H1 (cell line): Measurements from ENCODE around the gene SLC37A3. TPM values are rescaled to one million over a fixed set of nuclear protein-coding genes. Genes with fewer than 3 reads are reported as not detected.

ENCODE experiments used
- CTCF ChIA-PET: fragments of 300-600 bp; sonication (Branson Sonifier 250); formaldehyde crosslinking; loops from one replicate; lab custom pipeline; 2021; ENCODE audit not compliant: partially characterized antibody; lab: Charles Lee
- POLR2A ChIA-PET: fragments of 300-600 bp; sonication (Branson Sonifier 250); formaldehyde crosslinking; loops from one replicate; lab custom pipeline; 2021; ENCODE audit warnings: inconsistent platforms; ENCODE audit not compliant: partially characterized antibody; lab: Charles Lee
- DNase-seq, 2 experiments: peaks; one replicate each; pipeline versions ENCODE4 v3.0.0 to v3.0.0-alpha.2; 2010 to 2022; ENCODE audit warnings: low spot score in 2 of 2, low read depth in 1 of 2, mixed read lengths in 1 of 2
- FAIRE-seq: peaks from 2 replicates; lab custom pipeline; 2011; peaks lifted over from hg19 to GRCh38; lab: Jason Lieb, UNC
- H2AFZ ChIP-seq: 2 replicates; pipeline ENCODE4 v1.8.1; 2012; ENCODE audit warnings: low read length, inconsistent platforms
- H2AK5ac ChIP-seq: 2 replicates; pipeline ENCODE4 v1.6.1; 2013; ENCODE audit warnings: low read depth, low read length
- H2BK120ac ChIP-seq: replicated peaks from 2 replicates; pipeline ENCODE3; 2013; ENCODE audit warnings: low read depth, low read length, inconsistent platforms
- H2BK12ac ChIP-seq: 2 replicates; pipeline ENCODE4 v1.6.1; 2013; ENCODE audit warnings: low read depth, low read length
- H2BK15ac ChIP-seq: 2 replicates; pipeline ENCODE4 v1.6.1; 2013; ENCODE audit warnings: low read length
- H2BK20ac ChIP-seq: 2 replicates; pipeline ENCODE4 v1.6.1; 2013; ENCODE audit warnings: low read length
- H2BK5ac ChIP-seq: 2 replicates; pipeline ENCODE4 v1.6.1; 2013; ENCODE audit warnings: low read depth, low read length
- H3K14ac ChIP-seq: 2 replicates; pipeline ENCODE4 v1.6.1; 2013; ENCODE audit warnings: inconsistent platforms; ENCODE audit not compliant: insufficient read length
- H3K18ac ChIP-seq: 2 replicates; pipeline ENCODE4 v1.6.1; 2013; ENCODE audit warnings: low read length; ENCODE audit errors: extremely low read depth
- H3K23ac ChIP-seq: 2 replicates; pipeline ENCODE4 v1.6.1; 2013; ENCODE audit warnings: inconsistent platforms; ENCODE audit not compliant: insufficient read length
- H3K23me2 ChIP-seq: 2 replicates; pipeline ENCODE4 v1.6.1; 2013; ENCODE audit warnings: low read depth, low read length
- H3K27ac ChIP-seq: 2 replicates; pipeline ENCODE4 v1.6.1; 2011; ENCODE audit warnings: low read depth, low read length, inconsistent platforms
- H3K27me3 ChIP-seq, 4 experiments: replicated peaks in 1 of 4; 1 replicate in 1 of 4; 2 replicates in 3 of 4; pipeline versions ENCODE4 v1.6.1 to v1.8.1; 2011 to 2013; ENCODE audit warnings: low read length in 3 of 4, mild to moderate bottlenecking in 3 of 4, inconsistent platforms in 2 of 4, mixed read lengths in 2 of 4, moderate library complexity in 1 of 4; ENCODE audit not compliant: control insufficient read depth in 3 of 4, insufficient read depth in 3 of 4; ENCODE audit errors: extremely low read depth in 1 of 4
- H3K36me3 ChIP-seq, 4 experiments: 2 replicates each; pipeline versions ENCODE4 v1.6.1 to v1.8.1; 2011 to 2013; ENCODE audit warnings: mild to moderate bottlenecking in 4 of 4, low read length in 3 of 4, moderate library complexity in 2 of 4, control low read depth in 1 of 4, inconsistent platforms in 1 of 4; ENCODE audit not compliant: insufficient read depth in 4 of 4, control insufficient read depth in 2 of 4
- H3K4ac ChIP-seq: replicated peaks from 2 replicates; pipeline ENCODE3; 2013; ENCODE audit warnings: low read length, low read depth, mixed read lengths, inconsistent platforms; ENCODE audit not compliant: insufficient read length
- H3K4me1 ChIP-seq, 4 experiments: replicated peaks in 1 of 4; 1 replicate in 1 of 4; 2 replicates in 3 of 4; pipeline versions ENCODE4 v1.6.1 to v1.8.1; 2011 to 2013; ENCODE audit warnings: low read length in 3 of 4, inconsistent platforms in 2 of 4, mixed read lengths in 1 of 4; ENCODE audit not compliant: insufficient read depth in 4 of 4, control insufficient read depth in 3 of 4
- H3K4me2 ChIP-seq, 2 experiments: 2 replicates each; pipeline versions ENCODE4 v1.6.1 to v1.8.1; 2011 to 2013; ENCODE audit warnings: low read depth in 2 of 2, low read length in 2 of 2, control low read depth in 1 of 2, inconsistent platforms in 1 of 2, mild to moderate bottlenecking in 1 of 2; ENCODE audit not compliant: insufficient read depth in 1 of 2
- H3K4me3 ChIP-seq, 4 experiments: fragments of 200-600, 300-600 bp in 1 of 4; sonication (generic), shearing (Covaris generic), sonication (Bioruptor Twin) in 1 of 4; 2 replicates each; pipeline versions ENCODE4 v1.5.1 to v1.8.1; 2011 to 2016; ENCODE audit warnings: low read length in 4 of 4, low read depth in 3 of 4, control low read depth in 2 of 4, inconsistent platforms in 2 of 4, mild to moderate bottlenecking in 2 of 4, mixed read lengths in 1 of 4, moderate library complexity in 1 of 4; ENCODE audit not compliant: insufficient read depth in 2 of 4; ENCODE audit errors: extremely low read depth in 1 of 4
- H3K56ac ChIP-seq: replicated peaks from 2 replicates; pipeline ENCODE3; 2013; ENCODE audit warnings: low read depth, mild to moderate bottlenecking, mixed read lengths, low read length, inconsistent platforms; ENCODE audit not compliant: insufficient read length
- H3K79me1 ChIP-seq: 2 replicates; pipeline ENCODE4 v1.6.1; 2013; ENCODE audit warnings: low read depth, low read length, control low read depth
- H3K79me2 ChIP-seq, 2 experiments: 2 replicates each; pipeline versions ENCODE4 v1.6.1 to v1.8.1; 2012 to 2013; ENCODE audit warnings: low read length in 2 of 2, mild to moderate bottlenecking in 2 of 2, inconsistent platforms in 1 of 2; ENCODE audit not compliant: insufficient read depth in 2 of 2, control insufficient read depth in 1 of 2
- H3K9ac ChIP-seq, 4 experiments: replicated peaks in 1 of 4; 1 replicate in 1 of 4; 2 replicates in 3 of 4; pipeline versions ENCODE4 v1.6.1 to v1.8.1; 2011 to 2013; ENCODE audit warnings: low read depth in 3 of 4, low read length in 3 of 4, control low read depth in 2 of 4, mild to moderate bottlenecking in 2 of 4, moderate library complexity in 2 of 4, inconsistent platforms in 1 of 4; ENCODE audit errors: extremely low read depth in 1 of 4
- H3K9me3 ChIP-seq, 2 experiments: 2 replicates each; pipeline versions ENCODE4 v1.6.1 to v1.8.1; 2012 to 2013; ENCODE audit warnings: mild to moderate bottlenecking in 2 of 2, moderate library complexity in 2 of 2, control low read depth in 1 of 2, inconsistent platforms in 1 of 2, low read depth in 1 of 2, low read length in 1 of 2, mixed read lengths in 1 of 2; ENCODE audit not compliant: insufficient read depth in 2 of 2
- H4K20me1 ChIP-seq, 2 experiments: replicated peaks in 1 of 2; 2 replicates each; pipeline versions ENCODE3 to v1.8.1; 2011 to 2013; ENCODE audit warnings: inconsistent platforms in 2 of 2, low read length in 2 of 2, mild to moderate bottlenecking in 1 of 2; ENCODE audit not compliant: insufficient read depth in 2 of 2, control insufficient read depth in 1 of 2
- H4K5ac ChIP-seq: 2 replicates; pipeline ENCODE4 v1.6.1; 2013; ENCODE audit warnings: low read length, low read depth, mixed read lengths, inconsistent platforms; ENCODE audit not compliant: insufficient read length
- H4K8ac ChIP-seq: 2 replicates; pipeline ENCODE4 v1.8.0; 2013; ENCODE audit warnings: mild to moderate bottlenecking, moderate library complexity, low read length, inconsistent platforms; ENCODE audit not compliant: insufficient read depth; ENCODE audit errors: extremely low read depth
- H4K91ac ChIP-seq: replicated peaks from 2 replicates; pipeline ENCODE3; 2013; ENCODE audit warnings: low read length, mixed read lengths, inconsistent platforms; ENCODE audit not compliant: insufficient read length
- BACH1 ChIP-seq: IDR thresholded peaks from 2 replicates; pipeline ENCODE4 v1.6.1; 2012; ENCODE audit warnings: low read length, improper control_type of control experiment
- KDM4A ChIP-seq: IDR thresholded peaks from one replicate; pipeline ENCODE4 v1.7.1; 2012; ENCODE audit warnings: low read depth, mild to moderate bottlenecking, moderate library complexity, low read length, inconsistent platforms; ENCODE audit not compliant: severe bottlenecking
- NANOG ChIP-seq: IDR thresholded peaks from 2 replicates; pipeline ENCODE4 v1.6.1; 2011; ENCODE audit warnings: low read length, low read depth, mild to moderate bottlenecking, inconsistent platforms; ENCODE audit not compliant: insufficient read depth, poor library complexity, severe bottlenecking
- TEAD4 ChIP-seq: IDR thresholded peaks from 2 replicates; pipeline ENCODE4 v1.6.1; 2012; ENCODE audit warnings: low read depth, low read length, inconsistent platforms, mixed read lengths
- ZNF274 ChIP-seq: IDR thresholded peaks from 2 replicates; pipeline ENCODE4 v1.7.0; 2012; ENCODE audit warnings: low read length, borderline replicate concordance; ENCODE audit errors: extremely low read depth
- whole genome bisulfite sequencing, 2 experiments: shearing (Covaris generic) in 1 of 2; methylation state at CpG; one replicate each; pipeline versions ENCODE4 v1.1.6 to v1.1.7; 2013 to 2015; ENCODE audit warnings: low lambda C conversion rate in 2 of 2, mixed read lengths in 2 of 2, inconsistent platforms in 1 of 2, low coverage in 1 of 2, missing lambda C conversion rate in 1 of 2; ENCODE audit not compliant: insufficient replicate concordance in 2 of 2, insufficient coverage in 1 of 2, insufficient read length in 1 of 2; ENCODE audit errors: extremely low coverage in 1 of 2, missing lambda C conversion rate in 1 of 2; 5-methylcytosine and 5-hydroxymethylcytosine counted together
- polyA plus RNA-seq, 7 experiments: library from polyadenylated mRNA; depleted of rRNA in 3 of 7; stranded (reverse) in 5 of 7; unstranded in 2 of 7; fragments of >200 nt in 5 of 7; fragments of 200-250 nt in 2 of 7; gene quantifications; 1 replicate in 5 of 7; 2 replicates in 1 of 7; 4 replicates in 1 of 7; pipeline versions ENCODE4 v1.2.1 to v1.2.3, GENCODE V29; 2011 to 2013; ENCODE audit warnings: missing spikeins in 2 of 7, mixed read lengths in 2 of 7
- total RNA-seq: library from RNA; stranded (reverse); fragmentation: NEBNext Ultra II Directional; extraction: Animal tissue kit (Norgen Biotek cat#: 25700); gene quantifications from 2 replicates; pipeline ENCODE4 v1.2.1, GENCODE V29; 2021

Gene SLC37A3
- total and polyA plus RNA-seq, 2 of the 8 experiments (the other 6 are each of a cell fraction or from before 2014, with no cell fraction given) = 58.2 to 71.0 TPM

GRCh38 chr7:140389445-140389844 lies 8.9 kb downstream of the SLC37A3 start:
- TF ChIP-seq BACH1 (no peak), TEAD4 (no peak), KDM4A (no peak), ZNF274 (no peak), NANOG (no peak)
- peaks cover 11 to 19% of the 10 kb centered on the region in 2 experiments for H4K20me1 ChIP-seq
- H3K18ac ChIP-seq = no peak overlapping the region
- H3K4me2 ChIP-seq = peak overlapping the region; percentile 19 to 45; a peak in 3 of 4 replicates
- ChIA-PET CTCF (interaction anchor here (0.6 to 0.9 kb wide), 3 partner anchors 8 to 821 kb away, joined by 3 read pairs; no protein-coding TSS in a partner anchor), POLR2A (interaction anchor here (1.3 to 2.5 kb wide), 2 partner anchors 14 to 59 kb away, joined by 3 to 10 read pairs; partner anchors contain the start of gene RAB19)
- H2BK12ac ChIP-seq = no peak overlapping the region
- H2AK5ac ChIP-seq = no peak overlapping the region
- H2BK5ac ChIP-seq = no peak overlapping the region
- peaks cover 0 to 3% (median 0%) of the 10 kb centered on the region in 4 experiments; a peak in 1 of 8 replicates for H3K36me3 ChIP-seq
- H3K14ac ChIP-seq = no peak overlapping the region
- peak in 1 of 2 experiments; percentile 47 for DNase-seq
- H3K27ac ChIP-seq = no peak overlapping the region
- no peak overlapping the region for H2BK20ac ChIP-seq
- H3K23ac ChIP-seq = no peak overlapping the region
- peaks cover 11% of the 10 kb centered on the region for H3K79me1 ChIP-seq
- H3K79me2 ChIP-seq = peaks cover 27 to 85% of the 10 kb centered on the region in 2 experiments
- no peak overlapping the region for H2AFZ ChIP-seq
- no peak overlapping the region; the same call in 1 of the 2 replicates for H4K8ac ChIP-seq
- H3K27me3 ChIP-seq = no peaks in the 10 kb centered on the region
- H3K56ac ChIP-seq = no peak overlapping the region
- H3K9me3 ChIP-seq = no peaks in the 10 kb centered on the region
- no peak overlapping the region for H2BK120ac ChIP-seq
- no peak overlapping the region for H3K9ac ChIP-seq
- no peak overlapping the region for H3K4me3 ChIP-seq
- 67% methylated on average over 10 of the region's 10 CpGs; no CpG with 5 or more reads in 1 of the 2 experiments for WGBS, 2 experiments
- H3K4me1 ChIP-seq = peaks cover 4 to 13% (median 11%) of the 10 kb centered on the region in 4 experiments
- H4K91ac ChIP-seq = no peak overlapping the region
- no peak overlapping the region for H3K4ac ChIP-seq
- FAIRE-seq = no peak
- 0 out of 2 replicates have a peak, but pooled peaks cover 3% of the 10 kb centered on the region for H3K23me2 ChIP-seq
- no peak overlapping the region for H4K5ac ChIP-seq
- H2BK15ac ChIP-seq = no peak overlapping the region
